Renal cortex interstitium (tissue), 11 donors: ENCODE results near the gene CHRNA4. TPM values are rescaled to one million over a fixed set of nuclear protein-coding genes. Genes with fewer than 3 reads are reported as not detected.
"Not testable (repeated sequence)": the region's sequence is repeated elsewhere in the genome, so short reads cannot be mapped to it uniquely, and the experiment has no call there.

Experiments
- DNase-seq, 11 donors: peaks; one replicate each; pipeline ENCODE4 v3.0.0-alpha.2; 2013; ENCODE audit warnings: low read depth in 9 of 11, low spot score in 4 of 11; ENCODE audit errors: extremely low read depth in 1 of 11
- polyA plus RNA-seq, 3 donors: library from polyadenylated mRNA; unstranded; fragments of 120-200 nt; gene quantifications; one replicate each; pipeline ENCODE4 v1.2.1, GENCODE V29; 2013; ENCODE audit not compliant: insufficient read length in 3 of 3

The CHRNA4 gene
- polyA plus RNA-seq, 3 donors = 9.5 to 37.9 (median 11.4) TPM

- no peak for DNase-seq
These were observed 16.4 kb downstream of the CHRNA4 start for GRCh38 chr20:63344616-63345327.

- DNase-seq = no peak
These were observed 17.4 kb downstream of the CHRNA4 start for GRCh38 chr20:63343460-63344445.

- DNase-seq = no peak
These were observed 18.3 kb downstream of the CHRNA4 start for GRCh38 chr20:63342561-63343459.

- not testable (repeated sequence) for DNase-seq
These were observed 20.9 kb downstream of the CHRNA4 start for GRCh38 chr20:63340158-63340688.

GRCh38 chr20:63339154-63340094, 21.7 kb downstream of the CHRNA4 start:
- DNase-seq = not testable (repeated sequence)

- peak in 1 of 11 donors; percentile 52 for DNase-seq
These were observed 23.2 kb downstream of the CHRNA4 start for GRCh38 chr20:63337786-63338420.

- DNase-seq = no peak
These were observed 24.9 kb downstream of the CHRNA4 start for GRCh38 chr20:63336232-63336752.

- no peak for DNase-seq
These were observed 25.4 kb downstream of the CHRNA4 start for GRCh38 chr20:63335711-63336110.

GRCh38 chr20:63335060-63335459, 26.1 kb downstream of the CHRNA4 start:
- not testable (repeated sequence) for DNase-seq

GRCh38 chr20:63334356-63334755, 26.8 kb downstream of the CHRNA4 start:
- DNase-seq = no peak

GRCh38 chr20:63333241-63333836, 27.8 kb downstream of the CHRNA4 start:
- DNase-seq = no peak

- no peak for DNase-seq
These were observed 28.5 kb downstream of the CHRNA4 start for GRCh38 chr20:63332488-63333240.

- no peak for DNase-seq
These were observed 29.3 kb downstream of the CHRNA4 start for GRCh38 chr20:63331741-63332400.

GRCh38 chr20:63330940-63331339, 30.2 kb downstream of the CHRNA4 start:
- DNase-seq = peak in 1 of 11 donors; percentile 54

- DNase-seq = no peak
These were observed 30.9 kb downstream of the CHRNA4 start for GRCh38 chr20:63330084-63330760.
